UCSD-AML1 (cell line): ENCODE measurements around the gene RAMACL.

Source experiments
- DNase-seq: peaks from one replicate; lab custom pipeline; 2025; ENCODE audit not compliant: unreplicated experiment; lab: John Stamatoyannopoulos, UW

The RAMACL gene

DNA sequence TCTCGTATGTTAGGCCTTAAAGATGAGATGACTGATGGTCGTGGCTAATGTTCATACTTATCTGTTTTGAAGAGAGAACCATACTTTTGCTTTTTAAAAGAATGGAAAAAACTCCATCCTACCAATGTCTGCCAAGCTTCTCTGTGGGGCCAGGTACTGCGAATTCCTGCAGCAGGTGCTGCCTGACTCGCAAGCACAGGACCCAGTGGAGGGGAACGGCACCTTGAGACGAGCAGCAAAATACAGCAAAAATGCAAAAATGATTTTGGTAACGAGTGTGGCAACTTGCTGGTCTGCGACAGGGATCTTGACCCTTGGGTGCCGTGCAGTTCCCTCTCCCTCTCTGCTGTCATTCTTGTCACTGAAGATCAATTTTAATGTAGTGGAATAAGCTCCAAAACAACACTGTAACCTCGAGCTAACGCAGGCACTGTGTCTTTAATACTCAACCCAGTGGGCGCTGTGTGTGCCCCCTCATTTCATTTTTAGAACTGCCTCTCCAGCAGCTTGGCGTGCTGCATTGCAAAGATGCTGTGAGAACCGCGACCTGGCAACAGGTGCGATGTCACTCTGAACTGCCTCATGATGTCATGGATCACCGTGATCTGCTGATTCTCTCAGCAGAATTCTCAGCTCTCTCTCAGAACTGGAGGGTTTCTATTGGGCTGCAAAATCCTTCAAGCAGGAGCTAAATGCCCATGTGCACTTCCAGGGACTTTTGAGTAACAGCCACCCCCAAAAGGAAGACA lies 51.6 kb downstream of the RAMACL start:
- DNase-seq = no peak

DNA sequence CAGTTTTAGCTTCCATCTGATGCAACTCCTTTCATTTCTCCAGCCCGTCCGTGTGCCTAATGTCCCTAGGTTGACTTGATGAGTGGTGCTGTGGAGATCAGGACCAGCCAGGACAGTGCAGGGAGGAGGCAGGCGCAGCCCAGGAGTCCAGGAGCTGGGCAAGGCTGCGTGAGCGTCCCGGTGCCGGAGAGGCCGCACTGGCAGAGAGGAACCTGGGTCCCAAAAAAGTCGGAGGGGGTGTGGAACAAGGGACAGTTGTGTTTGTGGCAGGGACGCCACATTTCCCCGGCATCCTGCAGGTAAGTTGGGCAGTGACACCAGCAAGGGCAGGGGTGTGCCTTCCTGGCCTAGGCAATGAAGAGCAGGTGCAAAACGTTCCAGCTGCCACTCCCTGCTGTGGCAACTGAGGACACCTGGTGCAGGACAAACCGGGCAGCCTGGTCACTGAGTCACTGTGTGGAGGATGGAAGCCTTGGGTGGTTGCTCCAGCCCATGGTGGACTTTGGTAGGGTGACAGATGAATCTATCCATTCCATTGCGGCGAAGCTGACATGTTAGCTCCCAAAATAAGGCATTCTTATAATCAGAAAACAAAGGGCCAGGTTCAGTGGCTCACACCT lies 53.2 kb downstream of the RAMACL start:
- DNase-seq = no peak
